RWPE2 (cell line): ENCODE results near the gene FRAS1.
A peak's percentile ranks its signal among the peaks of the same experiment; 100 is the strongest.

Experiments
- ATAC-seq: fragments of 200-7000 bp; cut with Tn5 transposase; 3 replicates; pipeline ENCODE4 v1.9.1; 2021; ENCODE audit warnings: low read depth
- DNase-seq: peaks from one replicate; pipeline ENCODE4 v3.0.0-alpha.2; 2020; ENCODE audit warnings: low spot score
- H3K27ac ChIP-seq: fragments of 450-650 bp; 2 replicates; pipeline ENCODE4 v1.5.1; 2017; ENCODE audit warnings: mild to moderate bottlenecking; ENCODE audit not compliant: poor library complexity, severe bottlenecking
- H3K27me3 ChIP-seq: fragments of 250-450 bp; sonication (Bioruptor Pico); 2 replicates; pipeline ENCODE4 v1.5.1; 2021; ENCODE audit warnings: mild to moderate bottlenecking, moderate library complexity; ENCODE audit not compliant: insufficient read depth, poor library complexity, severe bottlenecking
- H3K36me3 ChIP-seq: fragments of 250-450 bp; sonication (Bioruptor Pico); 2 replicates; pipeline ENCODE4 v1.5.1; 2020; ENCODE audit warnings: low read depth, mild to moderate bottlenecking, moderate library complexity
- H3K4me1 ChIP-seq: fragments of 250-450 bp; sonication (Bioruptor Pico); 2 replicates; pipeline ENCODE4 v1.5.1; 2021; ENCODE audit warnings: mild to moderate bottlenecking, moderate library complexity; ENCODE audit not compliant: insufficient read depth, poor library complexity, severe bottlenecking
- H3K4me3 ChIP-seq: fragments of 250-450 bp; sonication (Bioruptor Pico); 2 replicates; pipeline ENCODE4 v1.5.1; 2021; ENCODE audit warnings: mild to moderate bottlenecking, moderate library complexity; ENCODE audit not compliant: severe bottlenecking
- H3K9me3 ChIP-seq: fragments of 250-450 bp; sonication (Bioruptor Pico); 2 replicates; pipeline ENCODE4 v1.5.1; 2021; ENCODE audit warnings: mild to moderate bottlenecking, moderate library complexity; ENCODE audit not compliant: severe bottlenecking
- CTCF ChIP-seq: fragments of 450-650 bp; IDR thresholded peaks from one replicate; pipeline ENCODE4 v1.5.1; 2017; ENCODE audit warnings: mild to moderate bottlenecking, moderate library complexity; ENCODE audit not compliant: poor library complexity, severe bottlenecking

Gene FRAS1

GRCh38 chr4:78527103-78527502 lies 470.0 kb downstream of the FRAS1 start:
- ATAC-seq (no peak), DNase-seq (no peak)
- H3K27ac ChIP-seq, result no peak overlapping the region
- no peak overlapping the region for H3K4me3 ChIP-seq
- H3K4me1 ChIP-seq, result peaks cover 19% of the 10 kb centered on the region
- no peak for TF ChIP-seq CTCF
- H3K36me3 ChIP-seq, result no peaks in the 10 kb centered on the region
- H3K27me3 ChIP-seq, result no peaks in the 10 kb centered on the region
- no peaks in the 10 kb centered on the region for H3K9me3 ChIP-seq

DNA sequence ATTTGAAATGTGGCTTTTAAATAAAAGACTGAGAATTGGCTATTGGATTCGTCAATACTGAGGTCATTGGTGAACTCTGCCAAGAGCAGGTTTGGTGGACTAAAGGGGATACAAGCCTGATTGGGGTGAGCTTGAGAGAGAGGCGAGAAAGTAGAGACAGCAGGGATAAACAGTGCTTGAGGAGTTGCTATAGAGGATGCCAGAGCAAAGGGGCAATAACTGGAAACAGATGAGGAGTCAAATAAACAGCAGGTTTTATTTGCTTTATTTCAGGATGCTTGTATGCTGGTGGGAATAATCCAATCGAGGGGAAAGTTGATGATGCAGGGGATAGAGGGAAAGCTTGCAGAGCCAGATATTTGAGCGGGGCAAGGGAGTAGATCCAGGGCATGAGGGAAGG lies 470.4 kb downstream of the FRAS1 start:
- Histone ChIP-seq H3K4me3 (no peak overlapping the region), H3K27ac (no peak overlapping the region), H3K9me3 (no peaks in the 10 kb centered on the region), H3K4me1 (peaks cover 19% of the 10 kb centered on the region), H3K36me3 (no peaks in the 10 kb centered on the region), H3K27me3 (no peaks in the 10 kb centered on the region)
- ATAC-seq (no peak), DNase-seq (no peak)
- TF ChIP-seq CTCF, result no peak

DNA sequence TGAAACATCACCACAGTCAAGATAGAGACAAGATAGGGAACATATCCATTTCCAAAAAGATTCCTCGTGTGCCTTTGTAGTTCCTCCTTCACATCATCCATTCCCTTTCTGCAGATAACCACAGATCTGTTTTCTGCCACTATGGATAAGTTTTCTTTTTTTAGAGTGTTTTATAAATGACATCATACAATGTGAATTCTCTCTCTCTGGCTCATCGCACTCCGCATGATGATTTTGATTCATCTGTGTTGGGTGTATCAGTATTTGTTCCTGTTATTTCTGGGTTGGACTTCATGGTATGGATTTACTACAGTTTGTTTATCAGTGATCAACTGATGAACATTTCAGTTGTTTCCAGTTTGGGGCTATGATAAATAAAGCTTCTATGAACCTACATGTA lies 471.2 kb downstream of the FRAS1 start:
- H3K27ac ChIP-seq, result no peak overlapping the region
- H3K9me3 ChIP-seq, result no peaks in the 10 kb centered on the region
- H3K4me1 ChIP-seq, result peaks cover 19% of the 10 kb centered on the region
- H3K4me3 ChIP-seq, result no peak overlapping the region
- DNase-seq (no peak), ATAC-seq (peak; percentile 34; the same call in 1 of the 3 replicates)
- no peak for TF ChIP-seq CTCF
- H3K27me3 ChIP-seq, result no peaks in the 10 kb centered on the region
- H3K36me3 ChIP-seq, result no peaks in the 10 kb centered on the region

DNA sequence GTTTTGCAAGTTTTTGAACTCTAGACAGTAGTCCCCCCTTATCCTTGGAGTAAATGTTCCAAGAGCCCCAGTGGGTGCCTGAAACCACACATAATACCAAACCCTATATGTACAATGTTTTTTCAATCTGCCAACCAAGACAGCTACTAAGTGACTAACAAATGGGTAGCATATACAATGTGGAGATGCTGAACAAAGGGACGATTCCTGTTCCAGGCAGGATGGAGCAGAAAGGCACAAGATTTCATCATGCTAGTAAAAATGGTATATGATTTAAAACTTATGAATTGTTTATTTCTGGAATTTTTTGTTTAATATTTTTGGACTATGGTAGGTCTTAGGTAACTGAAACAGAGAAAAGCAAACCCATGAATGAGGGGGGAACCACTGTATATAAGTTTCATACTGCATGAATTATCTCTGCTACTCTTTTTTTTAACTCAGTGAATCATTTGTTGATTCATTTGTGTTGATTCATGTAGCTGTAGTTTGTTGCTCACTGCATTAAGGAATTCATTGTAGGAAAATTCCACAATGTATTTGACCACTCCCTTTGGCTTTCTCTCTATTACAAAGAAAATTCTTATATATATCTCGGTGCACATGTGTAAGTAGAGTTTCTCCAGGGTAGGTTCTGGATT lies 472.6 kb downstream of the FRAS1 start:
- peak overlapping the region; percentile 55 for H3K27ac ChIP-seq
- H3K9me3 ChIP-seq, result no peaks in the 10 kb centered on the region
- DNase-seq, result no peak
- H3K27me3 ChIP-seq, result no peaks in the 10 kb centered on the region
- ATAC-seq, result peak; percentile 70
- peaks cover 30% of the 10 kb centered on the region for H3K4me1 ChIP-seq
- no peak for TF ChIP-seq CTCF
- H3K4me3 ChIP-seq, result no peak overlapping the region
- H3K36me3 ChIP-seq, result no peaks in the 10 kb centered on the region

- no peak for DNase-seq
- Histone ChIP-seq H3K4me1 (peaks cover 35% of the 10 kb centered on the region), H3K36me3 (no peaks in the 10 kb centered on the region), H3K27me3 (no peaks in the 10 kb centered on the region), H3K27ac (peak overlapping the region; percentile 2), H3K4me3 (no peak overlapping the region), H3K9me3 (no peaks in the 10 kb centered on the region)
- no peak for ATAC-seq
- TF ChIP-seq CTCF, result no peak
Observed at GRCh38 chr4:78532046-78532445, 474.9 kb downstream of the FRAS1 start.
